Right atrium auricular region (tissue), 2 donors: ENCODE data around the gene NEURL2. TPM values are rescaled to one million over a fixed set of nuclear protein-coding genes. Genes with fewer than 3 reads are reported as not detected.
"Not testable (repeated sequence)": the region's sequence is repeated elsewhere in the genome, so short reads cannot be mapped to it uniquely, and the experiment has no call there.

Source experiments
- DNase-seq: peaks from one replicate; pipeline ENCODE4 v3.0.0-alpha.2; 2019; ENCODE audit warnings: low spot score
- H3K27ac ChIP-seq, 2 donors: fragments of 200-600 bp; sonication (generic); 1 replicate in 1 of 2; 2 replicates in 1 of 2; pipeline ENCODE4 v1.5.1; 2016 to 2019
- H3K27me3 ChIP-seq, 2 donors: fragments of 200-600 bp; sonication (generic); one replicate each; pipeline versions ENCODE4 v1.5.1 to v1.6.0; 2017 to 2019
- H3K36me3 ChIP-seq: fragments of 200-600 bp; sonication (generic); one replicate; pipeline ENCODE4 v1.5.1; 2016
- H3K4me1 ChIP-seq, 2 donors: fragments of 200-600 bp; sonication (generic); one replicate each; pipeline versions ENCODE4 v1.5.1 to v1.6.0; 2017 to 2019
- H3K4me3 ChIP-seq, 2 donors: fragments of 200-600 bp; sonication (generic); 1 replicate in 1 of 2; 2 replicates in 1 of 2; pipeline ENCODE4 v1.5.1; 2017 to 2019; ENCODE audit warnings: mild to moderate bottlenecking in 1 of 2, moderate library complexity in 1 of 2
- H3K9me3 ChIP-seq, 2 donors: fragments of 200-600 bp; sonication (generic); one replicate each; pipeline ENCODE4 v1.5.1; 2019
- total RNA-seq, 2 donors: library from RNA; depleted of rRNA; stranded (reverse); fragments of >200 nt; gene quantifications; one replicate each; pipeline ENCODE4 v1.1.0, GENCODE V29; 2016
- TF ChIP-seq, protein P1 (sequence below), 2 donors: fragments of 200-600 bp; sonication (generic); IDR thresholded peaks; one replicate each; pipeline ENCODE4 v1.5.1; 2019; ENCODE audit warnings: antibody characterized with exemption in 2 of 2

Gene NEURL2
- total RNA-seq, 2 donors from 2014 or later: 8.7 to 8.8 TPM

DNA sequence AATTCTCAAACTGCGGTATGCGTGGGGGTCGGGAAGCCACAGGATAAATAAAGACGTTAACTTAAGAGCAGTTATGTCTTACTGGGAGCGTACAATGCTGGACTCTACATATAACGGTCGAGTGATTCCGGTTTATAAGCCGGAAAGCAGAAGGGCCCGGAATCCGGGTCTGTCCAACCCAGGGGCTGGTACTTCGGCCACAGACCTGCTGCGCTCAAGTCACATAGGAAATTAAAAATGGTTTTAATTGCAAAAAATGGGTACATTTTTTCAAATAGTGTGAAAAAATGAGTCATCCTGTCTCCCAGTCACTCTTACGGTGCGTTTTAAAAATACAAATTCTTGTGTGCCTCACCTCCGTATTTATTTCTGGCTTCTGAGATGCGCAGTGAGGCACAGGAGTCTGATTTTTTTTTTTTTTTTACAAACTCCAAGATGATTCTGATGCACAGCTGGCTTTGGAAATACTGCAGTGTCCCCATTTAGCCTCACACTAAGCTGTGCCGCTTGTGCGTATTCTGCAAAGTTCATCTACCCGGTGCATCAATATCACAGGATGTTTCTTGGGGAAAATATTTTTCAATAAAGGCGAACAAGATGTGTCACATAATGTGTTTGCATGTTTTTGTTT lies 44.5 kb upstream of the NEURL2 start:
- H3K27me3 ChIP-seq: no peaks in the 10 kb centered on the region
- peak overlapping the region; percentile 100 for H3K27ac ChIP-seq
- peaks cover 0 to 30% of the 10 kb centered on the region in 2 donors for H3K4me1 ChIP-seq
- DNase-seq: no peak
- H3K9me3 ChIP-seq: no peaks in the 10 kb centered on the region
- peak overlapping the region; percentile 99 for H3K4me3 ChIP-seq
- peaks cover 39% of the 10 kb centered on the region for H3K36me3 ChIP-seq
- TF ChIP-seq, protein P1, sequence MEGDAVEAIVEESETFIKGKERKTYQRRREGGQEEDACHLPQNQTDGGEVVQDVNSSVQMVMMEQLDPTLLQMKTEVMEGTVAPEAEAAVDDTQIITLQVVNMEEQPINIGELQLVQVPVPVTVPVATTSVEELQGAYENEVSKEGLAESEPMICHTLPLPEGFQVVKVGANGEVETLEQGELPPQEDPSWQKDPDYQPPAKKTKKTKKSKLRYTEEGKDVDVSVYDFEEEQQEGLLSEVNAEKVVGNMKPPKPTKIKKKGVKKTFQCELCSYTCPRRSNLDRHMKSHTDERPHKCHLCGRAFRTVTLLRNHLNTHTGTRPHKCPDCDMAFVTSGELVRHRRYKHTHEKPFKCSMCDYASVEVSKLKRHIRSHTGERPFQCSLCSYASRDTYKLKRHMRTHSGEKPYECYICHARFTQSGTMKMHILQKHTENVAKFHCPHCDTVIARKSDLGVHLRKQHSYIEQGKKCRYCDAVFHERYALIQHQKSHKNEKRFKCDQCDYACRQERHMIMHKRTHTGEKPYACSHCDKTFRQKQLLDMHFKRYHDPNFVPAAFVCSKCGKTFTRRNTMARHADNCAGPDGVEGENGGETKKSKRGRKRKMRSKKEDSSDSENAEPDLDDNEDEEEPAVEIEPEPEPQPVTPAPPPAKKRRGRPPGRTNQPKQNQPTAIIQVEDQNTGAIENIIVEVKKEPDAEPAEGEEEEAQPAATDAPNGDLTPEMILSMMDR (IDR thresholded peaks at IDR 0.05): no peak

DNA sequence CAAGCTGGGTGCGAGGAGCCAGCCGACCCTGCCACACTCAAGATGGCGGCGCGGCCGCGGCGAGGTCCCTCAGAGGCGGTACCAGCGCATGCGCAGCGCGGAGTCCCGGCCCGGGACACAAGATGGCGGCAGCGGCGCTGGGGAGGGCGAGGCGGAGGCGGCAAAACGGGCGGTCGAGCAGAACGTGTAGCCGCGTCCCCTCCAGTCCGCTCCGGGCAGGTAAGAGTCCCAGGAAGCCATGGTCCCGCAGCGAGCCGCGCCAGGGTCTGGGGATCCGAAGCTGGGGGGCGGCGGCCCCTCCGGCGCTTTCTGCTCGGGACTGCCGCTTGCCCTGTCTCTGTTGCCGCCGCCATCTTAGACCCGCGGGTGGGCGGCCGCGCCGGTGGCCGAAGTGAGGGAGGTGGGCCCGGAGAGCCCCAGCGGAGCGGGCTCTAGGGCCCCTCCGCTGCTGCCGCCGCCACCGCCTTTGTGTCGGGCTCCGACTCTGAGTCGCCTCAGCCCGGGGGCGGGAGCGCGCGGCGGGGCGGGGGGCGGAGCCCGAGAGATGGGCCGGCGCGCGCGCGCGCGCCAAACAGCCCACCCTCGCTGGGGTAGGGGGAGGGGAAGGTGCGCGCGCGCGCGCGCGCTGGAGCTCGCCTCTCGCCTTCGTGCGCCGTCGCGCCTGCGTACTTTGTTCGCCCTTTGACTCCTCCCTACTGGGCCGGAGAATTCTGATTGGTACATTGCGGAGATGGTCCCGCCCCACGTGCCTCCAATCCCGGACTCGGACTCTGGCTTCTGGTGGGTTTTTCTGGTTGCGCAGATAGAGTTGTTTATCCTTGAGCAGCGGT lies 43.8 kb upstream of the NEURL2 start, which contains the start of gene PCIF1:
PCIF1 (plus strand) TSS at position 98 of the 830 bp plus-strand sequence. CDS start 4,317 bp downstream, outside the sequence.
- Histone ChIP-seq H3K36me3 (peaks cover 32% of the 10 kb centered on the region), H3K27me3 (no peaks in the 10 kb centered on the region), H3K27ac (peak within 1 kb of the TSS; percentile 100), H3K4me3 (peak within 1 kb of the TSS; percentile 99), H3K9me3 (no peaks in the 10 kb centered on the region), H3K4me1 (peaks cover 0 to 30% of the 10 kb centered on the region in 2 donors)
- TF ChIP-seq, protein P1 (IDR thresholded peaks at IDR 0.05): no peak
- peak; percentile 99 for DNase-seq

DNA sequence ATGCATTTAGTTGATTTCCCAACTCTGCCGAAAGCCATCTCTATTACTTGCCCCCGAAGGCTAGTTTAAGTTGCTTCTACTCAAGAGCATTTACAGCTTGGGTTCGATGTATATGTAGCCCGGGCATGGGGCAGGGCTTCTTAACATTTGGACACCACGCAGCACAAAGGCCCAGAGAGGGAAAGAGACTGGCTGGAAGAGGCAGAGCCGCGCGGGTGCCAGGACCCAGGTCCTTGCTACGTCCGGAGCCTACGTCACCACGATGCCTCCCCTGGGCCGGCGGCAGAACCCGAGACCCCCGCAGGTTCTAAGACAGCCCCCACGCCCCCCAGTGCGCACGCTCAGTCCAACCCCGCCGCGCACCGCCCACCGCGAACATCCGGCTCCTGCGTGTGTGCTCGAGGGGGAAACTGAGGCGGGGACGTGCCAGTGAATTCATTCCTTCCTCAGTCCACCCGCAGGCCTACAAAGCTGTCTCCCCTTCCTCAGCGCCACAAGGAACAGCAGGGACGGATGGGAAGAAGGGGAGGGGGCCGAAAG lies 43.1 kb upstream of the NEURL2 start:
- H3K27ac ChIP-seq: peak overlapping the region; percentile 100
- no peak for DNase-seq
- H3K27me3 ChIP-seq: no peaks in the 10 kb centered on the region
- peaks cover 0 to 30% of the 10 kb centered on the region in 2 donors for H3K4me1 ChIP-seq
- TF ChIP-seq, protein P1 (IDR thresholded peaks at IDR 0.05): no peak
- H3K36me3 ChIP-seq: peaks cover 25% of the 10 kb centered on the region
- H3K9me3 ChIP-seq: no peaks in the 10 kb centered on the region
- peak overlapping the region; percentile 99 for H3K4me3 ChIP-seq

DNA sequence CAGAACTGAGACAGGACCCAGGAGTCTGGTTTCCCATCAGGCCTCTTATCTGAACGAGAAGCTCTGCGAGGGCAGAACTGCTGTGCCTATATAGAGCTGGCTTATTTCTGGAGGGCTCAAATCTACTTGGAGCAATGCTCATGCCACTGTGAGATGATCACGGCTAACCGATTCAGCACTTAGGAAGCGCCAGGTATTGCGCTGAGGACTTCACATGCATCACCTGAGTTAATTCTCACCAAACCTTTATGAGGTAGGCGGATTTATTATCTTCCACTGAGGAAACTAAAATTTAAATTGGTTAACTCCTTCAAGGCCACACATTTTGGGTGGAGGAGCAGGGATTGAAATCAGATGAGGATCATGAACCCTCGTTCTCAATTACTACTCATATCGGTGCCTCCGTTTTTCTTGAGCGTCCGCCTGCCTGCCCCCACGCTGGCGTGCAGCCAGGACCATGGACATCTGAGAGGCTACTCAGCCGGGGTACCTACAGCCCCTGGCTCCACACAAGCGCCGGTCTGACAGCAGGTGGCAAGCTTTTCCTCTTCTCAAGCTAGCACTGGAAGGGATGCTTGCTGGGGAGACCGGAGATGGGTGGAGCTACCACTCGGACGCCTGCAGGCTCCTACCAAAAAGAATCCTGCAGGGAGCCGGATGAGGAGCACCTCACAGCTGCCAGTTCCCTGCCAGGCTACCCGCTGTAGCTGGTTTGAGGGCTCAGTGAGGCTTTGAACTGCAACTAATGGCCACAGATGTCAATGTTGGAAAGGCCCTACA lies 42.4 kb upstream of the NEURL2 start:
- Histone ChIP-seq H3K4me1 (peaks cover 0 to 30% of the 10 kb centered on the region in 2 donors), H3K4me3 (peak overlapping the region; percentile 99), H3K36me3 (peaks cover 19% of the 10 kb centered on the region), H3K27ac (peak overlapping the region; percentile 100), H3K9me3 (no peaks in the 10 kb centered on the region), H3K27me3 (no peaks in the 10 kb centered on the region)
- TF ChIP-seq, protein P1 (IDR thresholded peaks at IDR 0.05): peak; percentile 21 to 50
- DNase-seq: no peak

DNA sequence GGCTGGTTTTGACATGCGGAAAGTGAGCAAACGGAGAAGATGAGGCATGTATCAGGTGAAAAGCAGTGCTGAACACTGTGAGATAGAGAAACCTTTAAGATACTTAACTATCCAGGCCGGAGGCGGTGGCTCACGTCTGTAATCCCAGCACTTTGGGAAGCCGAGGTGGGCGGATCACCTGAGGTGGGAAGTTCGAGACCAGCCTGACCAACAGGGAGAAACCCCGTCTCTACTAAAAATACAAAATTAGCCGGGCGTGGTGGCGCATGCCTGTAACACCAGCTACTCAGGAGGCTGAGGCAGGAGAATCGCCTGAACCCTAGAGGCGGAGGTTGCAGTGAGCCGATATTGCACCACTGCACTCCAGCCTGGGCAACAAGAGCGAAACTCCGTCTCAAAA lies 40.7 kb upstream of the NEURL2 start:
- not testable (repeated sequence) for H3K9me3 ChIP-seq, DNase-seq, H3K27ac ChIP-seq, H3K36me3 ChIP-seq, H3K27me3 ChIP-seq, H3K4me3 ChIP-seq
- H3K4me1 ChIP-seq: peaks cover 0 to 24% of the 10 kb centered on the region in 2 donors
